Esophagus squamous epithelium (tissue), 4 donors: Measurements from ENCODE around the gene AOPEP.

Experiments used
- CTCF ChIP-seq, 6 experiments: fragments of 450-650 bp in 4 of 6; fragments of 200-600 bp in 2 of 6; sonication (generic) in 2 of 6; IDR thresholded peaks; one replicate each; pipeline ENCODE4 v1.5.1; 2016 to 2019; ENCODE audit warnings: antibody characterized with exemption in 6 of 6, mild to moderate bottlenecking in 4 of 6, moderate library complexity in 4 of 6
- POLR2A ChIP-seq, 4 donors: fragments of 450-650 bp; IDR thresholded peaks; one replicate each; pipeline ENCODE4 v1.6.1; 2017; ENCODE audit warnings: antibody characterized with exemption in 4 of 4, mild to moderate bottlenecking in 4 of 4, moderate library complexity in 3 of 4

GRCh38 chr9:94885854-94886447 lies 159.5 kb downstream of the AOPEP start:
- TF ChIP-seq CTCF (IDR thresholded peaks at IDR 0.05) (no peak), POLR2A (IDR thresholded peaks at IDR 0.05) (no peak)
